GM21737 (cell line): ENCODE measurements around the gene GRK6.

Experiments
- ATAC-seq: cut with Tn5 transposase; IDR thresholded peaks from one replicate; pipeline ENCODE4 v1.9.1; 2021; ENCODE audit warnings: mild to moderate bottlenecking, moderate library complexity; ENCODE audit not compliant: unreplicated experiment

Gene GRK6

GRCh38 chr5:177439518-177440053 lies 13.1 kb downstream of the GRK6 start:
- ATAC-seq = no peak

- ATAC-seq = no peak
Observed at GRCh38 chr5:177440211-177440989, 13.9 kb downstream of the GRK6 start.

- no peak for ATAC-seq
Observed at GRCh38 chr5:177440990-177441780, 14.7 kb downstream of the GRK6 start.

DNA sequence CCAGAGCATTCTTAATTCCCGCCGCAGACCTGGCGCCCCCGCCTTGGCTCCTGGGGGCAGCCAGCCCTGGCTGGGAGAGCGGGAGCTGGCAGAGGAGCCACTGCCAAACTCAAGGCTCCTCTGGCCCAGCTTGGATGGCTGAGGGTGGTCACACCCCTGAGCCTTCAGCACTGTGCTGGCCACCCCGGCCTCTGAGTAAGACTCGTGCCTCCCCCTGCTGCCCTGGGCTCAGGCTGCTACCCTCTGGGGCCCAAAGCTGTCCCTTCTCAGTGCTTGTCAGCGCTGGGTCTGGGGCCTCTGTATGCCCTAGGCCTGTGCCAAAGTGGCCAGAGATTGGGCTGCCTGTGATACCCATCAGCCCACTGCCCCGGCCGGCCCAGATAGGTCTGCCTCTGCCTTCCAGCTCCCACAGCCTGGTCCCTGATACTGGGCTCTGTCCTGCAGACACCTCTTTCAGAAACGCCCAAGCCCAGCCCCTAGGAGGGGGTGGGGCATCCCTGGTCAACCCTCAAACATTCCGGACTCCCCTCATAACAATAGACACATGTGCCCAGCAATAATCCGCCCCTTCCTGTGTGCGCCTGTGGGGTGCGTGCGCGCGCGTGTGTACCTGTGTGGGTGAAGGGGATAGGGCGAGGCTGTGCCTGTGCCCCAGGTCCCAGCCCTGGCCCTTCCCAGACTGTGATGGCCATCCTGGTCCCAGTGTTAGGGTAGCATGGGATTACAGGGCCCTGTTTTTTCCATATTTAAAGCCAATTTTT lies 15.8 kb downstream of the GRK6 start:
- no peak for ATAC-seq

DNA sequence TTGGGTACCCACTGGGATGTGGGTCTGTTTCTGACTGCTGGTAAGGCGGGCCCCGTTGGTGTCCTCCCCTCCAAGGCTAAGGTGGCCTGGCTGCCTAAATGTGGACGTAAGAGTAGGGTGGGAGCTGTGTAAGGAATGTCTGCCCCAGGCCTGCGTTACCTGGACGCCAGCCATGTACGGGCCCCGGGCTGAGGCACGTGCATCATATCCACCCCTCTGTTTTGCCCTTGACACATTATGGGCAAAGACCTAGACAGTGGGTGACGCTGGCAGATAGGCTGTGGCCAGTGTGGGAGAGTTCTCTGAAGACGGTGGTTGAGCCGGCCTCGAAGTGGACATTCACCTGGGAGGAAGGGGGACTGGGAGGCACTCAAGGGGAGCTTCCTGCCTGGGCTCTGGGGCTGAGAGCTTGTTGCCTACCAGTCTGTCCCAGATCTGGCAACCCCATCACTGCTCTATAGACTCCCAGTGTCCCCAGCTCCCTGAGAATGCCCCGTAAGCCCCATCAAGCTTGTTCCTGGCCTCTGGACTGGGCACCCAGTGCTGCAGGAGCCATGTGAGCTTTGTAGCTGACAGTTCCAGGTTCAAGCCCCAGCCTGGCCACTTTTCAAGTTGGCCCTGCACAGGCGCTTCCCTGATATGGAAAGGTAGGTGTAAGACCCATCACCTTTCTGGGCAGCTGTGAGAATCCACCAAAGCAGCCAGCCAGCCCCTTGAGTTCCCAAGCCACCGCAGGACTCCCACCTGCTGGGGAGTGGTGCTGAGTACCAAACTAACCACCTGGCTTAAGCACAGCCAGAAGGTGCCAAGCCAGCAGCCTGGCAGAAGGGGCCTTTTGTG lies 16.9 kb downstream of the GRK6 start:
- ATAC-seq = no peak

DNA sequence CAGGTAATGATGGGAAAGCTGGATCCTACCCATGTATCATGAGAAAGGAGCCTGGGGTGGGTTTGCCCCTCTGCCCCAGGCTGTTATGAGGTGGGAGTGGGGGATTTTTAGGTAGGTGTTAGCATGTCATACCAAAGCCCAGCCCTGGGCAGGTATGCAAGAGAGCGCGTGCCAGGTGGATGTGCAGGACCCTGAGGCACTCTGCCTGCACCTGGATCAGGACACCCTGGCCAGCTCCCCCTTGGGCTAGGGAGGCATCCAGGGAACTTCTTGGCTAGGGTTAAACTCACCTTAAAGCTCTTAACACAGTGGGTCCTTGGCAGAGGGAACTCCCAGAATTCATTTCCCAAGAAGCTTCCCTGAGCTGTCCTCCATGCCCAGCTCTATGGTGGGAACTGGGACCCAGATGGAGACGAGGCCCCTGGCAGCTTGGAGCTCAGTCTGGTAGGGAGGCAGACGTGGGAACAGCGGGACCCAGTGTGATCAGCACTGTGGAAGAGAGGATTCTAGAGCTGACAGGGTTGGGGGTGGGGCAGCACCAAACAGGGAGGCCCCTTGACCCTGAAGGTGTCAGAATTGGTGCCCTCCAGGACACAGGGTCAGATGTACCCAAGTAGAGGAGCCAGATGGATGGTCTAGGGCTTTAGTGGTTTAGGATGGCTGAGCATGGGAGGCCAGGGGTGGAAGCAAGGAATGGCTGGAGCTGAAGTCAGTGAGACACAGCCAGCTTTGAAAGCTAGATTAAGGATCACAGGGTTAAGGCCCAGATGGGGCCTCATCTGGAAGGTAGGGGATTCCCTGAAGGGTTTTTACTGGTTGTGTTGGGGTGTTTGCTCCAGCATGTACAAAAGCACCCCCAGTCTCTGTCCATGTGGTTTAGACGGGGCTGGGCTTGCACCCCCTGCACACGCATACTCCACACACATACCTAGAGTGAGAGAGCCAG lies 17.9 kb downstream of the GRK6 start:
- no peak for ATAC-seq

DNA sequence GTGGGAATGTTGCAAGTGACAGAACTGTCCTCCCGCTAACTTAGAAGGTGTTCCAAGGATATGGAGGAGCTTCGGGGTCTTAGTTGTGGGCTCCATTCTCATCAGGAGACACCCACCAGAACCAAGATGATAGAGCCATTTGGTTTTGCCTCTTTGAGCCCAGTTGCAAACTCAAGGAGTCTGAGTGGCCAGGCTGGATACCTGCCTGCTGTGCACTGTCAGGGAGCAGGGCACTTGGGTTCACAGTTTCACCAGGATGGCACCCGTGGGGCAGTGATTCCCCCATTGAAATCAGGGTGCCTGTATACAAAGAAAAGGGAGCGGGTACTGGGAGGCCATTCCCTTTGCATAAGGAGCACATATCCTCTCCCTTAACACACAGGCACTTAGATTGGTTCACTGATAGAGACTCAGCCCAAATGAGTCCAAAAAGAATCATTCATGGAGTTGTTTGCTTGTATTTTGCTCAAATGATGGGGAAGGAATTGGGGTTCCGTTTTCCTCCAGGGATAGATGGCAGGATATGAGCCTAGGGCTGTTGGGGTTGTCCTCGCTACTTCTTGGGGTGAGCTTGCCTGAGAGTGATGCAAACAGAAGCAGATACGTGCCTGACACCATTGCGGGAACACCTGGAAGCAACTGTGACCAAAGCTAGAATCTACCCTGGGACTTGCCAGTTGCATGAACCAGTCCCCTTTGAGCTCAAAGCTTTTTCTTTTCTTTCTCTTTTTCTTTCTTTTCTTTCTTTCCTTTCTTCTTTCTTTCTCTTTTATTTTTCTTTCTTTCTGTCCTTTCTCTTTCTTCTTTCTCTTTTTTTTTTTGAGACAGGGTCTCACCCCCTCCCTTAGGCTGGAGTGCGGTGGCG lies 18.8 kb downstream of the GRK6 start:
- no peak for ATAC-seq

GRCh38 chr5:177445917-177446199 lies 19.4 kb downstream of the GRK6 start:
- ATAC-seq = no peak

DNA sequence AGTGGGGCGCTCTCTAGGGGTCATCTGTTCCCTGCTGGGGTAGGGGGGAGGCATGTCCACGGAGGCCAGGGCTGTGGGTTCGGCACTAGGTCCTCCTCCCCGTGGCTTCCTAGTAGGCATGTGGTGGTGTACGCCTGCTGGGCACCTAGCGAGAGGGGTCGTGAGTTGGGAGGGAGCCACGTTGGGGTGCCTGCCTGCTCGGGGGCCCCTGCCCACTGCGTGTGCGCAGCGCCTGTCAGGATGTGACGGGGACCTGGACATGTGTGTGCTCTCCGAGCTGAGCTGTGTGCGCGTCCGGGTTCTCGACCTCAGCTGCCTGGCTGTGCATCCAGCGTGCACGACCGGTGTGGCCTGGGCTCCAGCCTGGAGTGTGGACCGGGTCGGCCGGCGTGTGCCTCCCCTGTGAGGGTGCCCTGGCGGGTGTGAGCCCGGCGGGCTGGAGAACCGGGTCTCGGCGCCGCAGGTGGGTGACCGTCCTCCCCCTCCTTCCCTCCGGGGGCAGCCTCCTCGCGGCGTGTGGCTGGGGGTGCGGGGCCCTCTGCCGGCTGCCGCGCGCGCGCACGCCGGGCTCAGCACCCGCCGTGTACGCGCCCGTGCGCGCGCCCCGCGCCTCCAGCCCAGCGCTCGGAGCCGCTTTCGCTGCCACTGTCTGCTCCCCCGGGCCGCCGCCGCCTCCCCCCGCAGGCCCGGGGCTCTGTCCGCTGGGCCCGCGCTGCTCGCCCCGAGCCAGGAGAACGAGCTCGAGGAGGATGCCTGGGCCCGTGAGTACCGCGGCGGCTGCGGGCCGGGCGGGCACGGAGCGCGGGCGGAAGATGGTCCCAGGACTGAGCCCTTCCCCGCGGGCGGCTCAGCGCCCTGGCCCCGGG lies 20.0 kb downstream of the GRK6 start, which contains the start of gene PRR7:
PRR7 (plus strand) TSS at position 615 of the 866 bp plus-strand sequence. CDS start 8,254 bp downstream, outside the sequence.
- ATAC-seq = peak; percentile 53

GRCh38 chr5:177447066-177447610 lies 20.7 kb downstream of the GRK6 start:
- ATAC-seq = peak; percentile 25

GRCh38 chr5:177447611-177448243 lies 21.3 kb downstream of the GRK6 start:
- ATAC-seq = no peak

- ATAC-seq = no peak
Observed at GRCh38 chr5:177448244-177448950, 21.9 kb downstream of the GRK6 start.

DNA sequence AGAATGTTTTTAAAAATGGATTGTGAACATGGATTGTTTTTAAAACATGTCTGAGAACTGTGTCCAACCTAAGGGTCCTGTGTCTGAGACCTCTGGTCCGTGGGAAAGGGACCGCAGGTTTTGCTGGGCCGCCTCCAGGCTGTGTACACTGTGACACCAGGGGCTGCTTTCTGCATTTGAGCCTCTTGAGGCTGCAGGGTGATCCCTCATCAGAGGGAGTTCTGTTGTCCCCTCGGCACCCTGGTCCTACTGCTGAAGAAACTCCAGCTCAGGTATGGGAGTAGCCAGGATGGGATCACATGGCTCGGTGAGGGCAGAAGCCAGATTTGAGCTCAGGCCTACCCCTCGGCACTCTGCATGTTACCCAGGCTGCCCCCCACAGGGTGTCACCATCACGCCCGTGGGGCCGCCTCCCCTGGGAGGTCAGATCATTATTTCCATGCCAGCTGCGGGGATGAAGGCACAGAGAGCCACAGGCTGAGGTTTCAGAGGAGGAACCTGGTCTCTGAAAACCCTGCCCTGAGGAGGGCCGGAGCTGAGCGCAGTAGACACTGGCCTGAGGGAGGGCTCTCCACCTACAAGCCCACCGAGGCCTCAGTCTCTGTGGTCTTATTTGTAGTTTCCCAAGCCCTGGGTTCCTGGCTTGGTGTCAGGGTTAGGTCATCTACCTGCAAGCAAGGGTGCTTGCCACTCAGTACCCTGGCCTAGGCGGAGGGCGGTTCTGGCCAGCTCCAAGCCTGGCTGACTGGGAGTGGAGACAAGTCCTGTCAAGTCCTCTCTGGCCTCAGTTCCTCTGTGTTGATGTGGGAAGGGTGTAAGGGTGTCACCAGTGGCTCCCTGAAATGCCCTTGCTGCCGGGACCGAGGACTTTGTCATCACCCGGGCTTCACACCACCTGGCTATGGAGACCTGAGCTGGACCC lies 22.9 kb downstream of the GRK6 start:
- no peak for ATAC-seq

DNA sequence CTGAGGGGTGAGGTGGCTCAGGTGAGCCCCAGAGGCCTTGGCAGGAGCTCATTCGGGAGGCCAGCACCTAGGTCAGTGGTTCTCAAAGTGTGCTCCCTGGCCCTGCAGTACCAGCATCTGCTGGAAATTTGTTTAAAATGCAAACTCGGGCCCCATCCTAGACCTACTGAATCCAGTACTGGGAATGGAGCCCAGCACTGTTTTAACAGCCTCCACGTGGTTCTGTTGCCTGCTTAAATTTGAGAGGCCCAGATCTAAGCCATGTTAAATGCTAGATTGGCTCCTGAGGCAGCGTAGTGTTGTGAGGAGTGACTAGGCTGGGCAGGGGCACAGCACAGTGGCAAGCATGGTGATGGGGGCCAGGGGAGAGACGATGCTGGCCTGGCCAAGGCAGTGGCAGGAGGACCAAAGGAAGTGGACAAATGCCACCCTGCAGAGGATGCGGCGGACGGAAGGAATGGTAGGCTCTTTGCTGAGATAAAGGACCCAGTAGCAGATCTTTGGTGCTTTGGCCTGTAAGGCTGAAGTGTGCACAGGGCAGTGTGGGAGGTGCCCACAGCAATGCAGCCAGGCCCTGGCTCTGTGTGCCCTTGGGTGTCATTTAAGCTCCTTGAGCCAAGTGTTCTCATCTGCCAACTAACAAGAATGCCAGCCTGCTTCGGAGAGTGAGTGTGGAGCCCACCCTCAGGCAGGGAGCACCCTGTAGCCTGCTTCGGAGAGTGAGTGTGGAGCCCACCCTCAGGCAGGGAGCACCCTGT lies 24.4 kb downstream of the GRK6 start:
- ATAC-seq = no peak
